OCI-LY1 (cell line): Measurements from ENCODE around the gene CWC22.

Experiments
- H2AFZ ChIP-seq: fragments of 200-600 bp; sonication (generic), shearing (Covaris generic); 2 replicates; pipeline ENCODE4 v1.6.0; 2014; ENCODE audit warnings: antibody characterized with exemption, mild to moderate bottlenecking, low read length
- H3F3A ChIP-seq: fragments of 200-600 bp; sonication (generic), shearing (Covaris generic); 2 replicates; pipeline ENCODE4 v1.6.0; 2014; ENCODE audit warnings: mild to moderate bottlenecking, antibody characterized with exemption, low read length, moderate library complexity; ENCODE audit not compliant: insufficient read depth
- H3K27ac ChIP-seq: fragments of 200-600 bp; sonication (generic); 2 replicates; pipeline ENCODE4 v1.5.1; 2014; ENCODE audit warnings: low read length, mixed run types, mild to moderate bottlenecking, low read depth; ENCODE audit not compliant: poor library complexity, severe bottlenecking
- H3K27me3 ChIP-seq: fragments of 200-600 bp; sonication (generic); 2 replicates; pipeline ENCODE4 v1.6.0; 2014; ENCODE audit warnings: antibody characterized with exemption, mild to moderate bottlenecking, low read length, moderate library complexity; ENCODE audit not compliant: insufficient read depth
- H3K36me3 ChIP-seq: fragments of 200-600 bp; sonication (generic); 2 replicates; pipeline ENCODE4 v1.6.1; 2014; ENCODE audit warnings: mild to moderate bottlenecking, antibody characterized with exemption, low read length, moderate library complexity, mixed read lengths; ENCODE audit not compliant: insufficient read depth
- H3K4me1 ChIP-seq: fragments of 200-600 bp; sonication (generic); 2 replicates; pipeline ENCODE4 v1.5.1; 2014; ENCODE audit warnings: mild to moderate bottlenecking, low read length, moderate library complexity; ENCODE audit not compliant: insufficient read depth, severe bottlenecking
- H3K4me2 ChIP-seq: fragments of 200-600 bp; sonication (generic), shearing (Covaris generic); 2 replicates; pipeline ENCODE4 v1.6.1; 2014; ENCODE audit warnings: low read length
- H3K4me3 ChIP-seq: fragments of 200-600 bp; sonication (generic); 2 replicates; pipeline ENCODE4 v1.5.1; 2014; ENCODE audit warnings: low read length, low read depth, mild to moderate bottlenecking, mixed read lengths; ENCODE audit not compliant: poor library complexity, severe bottlenecking
- H3K79me2 ChIP-seq: fragments of 200-600 bp; shearing (Covaris generic); 2 replicates; pipeline ENCODE4 v1.6.1; 2016; ENCODE audit warnings: mixed run types, low read length, mixed read lengths; ENCODE audit not compliant: insufficient read depth
- H3K9ac ChIP-seq: fragments of 200-600 bp; sonication (generic), shearing (Covaris generic); 2 replicates; pipeline ENCODE4 v1.6.1; 2014; ENCODE audit warnings: mild to moderate bottlenecking, low read length, mixed read lengths
- H3K9me2 ChIP-seq: fragments of 200-600 bp; sonication (generic), shearing (Covaris generic); 2 replicates; pipeline ENCODE4 v1.6.1; 2014; ENCODE audit warnings: low read depth, mild to moderate bottlenecking, low read length, mixed read lengths
- H3K9me3 ChIP-seq: fragments of 200-600 bp; shearing (Covaris generic); 2 replicates; pipeline ENCODE4 v1.6.1; 2014; ENCODE audit warnings: low read length, mixed read lengths
- H4K20me1 ChIP-seq: fragments of 200-600 bp; sonication (generic), shearing (Covaris generic); 2 replicates; pipeline ENCODE4 v1.6.0; 2016; ENCODE audit warnings: mild to moderate bottlenecking, low read length; ENCODE audit not compliant: insufficient read depth
- EZH2 ChIP-seq: fragments of 200-600 bp; sonication (generic), shearing (Covaris generic); IDR thresholded peaks from 2 replicates; pipeline ENCODE4 v1.8.0; 2017; ENCODE audit warnings: borderline replicate concordance, mixed run types, mild to moderate bottlenecking, antibody characterized with exemption, low read length, moderate library complexity, mixed read lengths
- TF ChIP-seq, protein P1 (sequence below): fragments of 200-600 bp; sonication (generic), shearing (Covaris generic); IDR thresholded peaks from 2 replicates; pipeline ENCODE4 v1.5.1; 2017; ENCODE audit warnings: mild to moderate bottlenecking, antibody characterized with exemption, low read length, moderate library complexity, mixed read lengths

CWC22 gene

DNA sequence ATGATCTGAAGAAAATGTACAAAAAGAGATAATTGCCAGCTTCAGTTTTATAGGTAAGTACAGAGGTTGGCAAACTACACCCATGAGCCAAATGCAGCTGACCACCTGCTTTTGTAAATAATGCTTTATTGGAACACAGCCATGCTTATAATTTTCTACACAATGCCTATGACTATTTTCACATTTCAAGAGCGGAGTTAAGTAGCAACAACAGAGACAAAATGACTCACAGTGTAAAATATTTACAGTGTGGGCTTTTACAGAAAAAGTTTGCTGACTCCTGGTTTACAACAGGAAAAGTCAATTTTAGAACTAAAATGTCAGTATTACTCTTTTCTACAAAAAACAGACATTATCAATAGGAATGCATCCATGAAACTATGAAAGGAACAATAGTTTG lies 26.0 kb downstream of the CWC22 start:
- TF ChIP-seq EZH2: no peak
- TF ChIP-seq, protein P1, sequence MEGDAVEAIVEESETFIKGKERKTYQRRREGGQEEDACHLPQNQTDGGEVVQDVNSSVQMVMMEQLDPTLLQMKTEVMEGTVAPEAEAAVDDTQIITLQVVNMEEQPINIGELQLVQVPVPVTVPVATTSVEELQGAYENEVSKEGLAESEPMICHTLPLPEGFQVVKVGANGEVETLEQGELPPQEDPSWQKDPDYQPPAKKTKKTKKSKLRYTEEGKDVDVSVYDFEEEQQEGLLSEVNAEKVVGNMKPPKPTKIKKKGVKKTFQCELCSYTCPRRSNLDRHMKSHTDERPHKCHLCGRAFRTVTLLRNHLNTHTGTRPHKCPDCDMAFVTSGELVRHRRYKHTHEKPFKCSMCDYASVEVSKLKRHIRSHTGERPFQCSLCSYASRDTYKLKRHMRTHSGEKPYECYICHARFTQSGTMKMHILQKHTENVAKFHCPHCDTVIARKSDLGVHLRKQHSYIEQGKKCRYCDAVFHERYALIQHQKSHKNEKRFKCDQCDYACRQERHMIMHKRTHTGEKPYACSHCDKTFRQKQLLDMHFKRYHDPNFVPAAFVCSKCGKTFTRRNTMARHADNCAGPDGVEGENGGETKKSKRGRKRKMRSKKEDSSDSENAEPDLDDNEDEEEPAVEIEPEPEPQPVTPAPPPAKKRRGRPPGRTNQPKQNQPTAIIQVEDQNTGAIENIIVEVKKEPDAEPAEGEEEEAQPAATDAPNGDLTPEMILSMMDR: no peak
- Histone ChIP-seq H3K9ac (no peak overlapping the region), H3F3A (no peaks in the 10 kb centered on the region), H3K4me1 (no peaks in the 10 kb centered on the region), H2AFZ (no peak overlapping the region), H3K79me2 (no peaks in the 10 kb centered on the region), H3K9me3 (no peaks in the 10 kb centered on the region), H3K9me2 (no peaks in the 10 kb centered on the region), H4K20me1 (no peaks in the 10 kb centered on the region), H3K27me3 (no peaks in the 10 kb centered on the region), H3K4me2 (no peak overlapping the region), H3K4me3 (no peak overlapping the region), H3K36me3 (peaks cover 91% of the 10 kb centered on the region), H3K27ac (no peak overlapping the region)

DNA sequence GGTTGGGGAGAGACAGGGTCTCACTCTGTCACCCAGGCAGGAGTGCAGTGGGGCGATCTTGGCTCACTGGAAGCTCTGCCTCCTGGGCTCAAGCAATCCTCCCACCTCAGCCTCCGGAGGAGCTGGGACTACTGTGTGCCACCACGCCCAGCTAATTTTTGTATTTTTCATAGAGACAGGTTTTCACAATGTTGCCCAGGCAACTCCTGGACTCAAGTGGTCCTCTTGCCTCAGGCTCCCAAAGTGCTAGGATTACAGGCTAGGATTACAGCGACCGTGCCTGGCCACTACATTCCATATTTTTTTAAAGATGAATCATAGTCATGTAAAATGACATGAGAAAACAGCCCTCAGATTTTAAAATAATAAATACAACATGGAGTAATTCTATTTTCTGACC lies 32.3 kb downstream of the CWC22 start:
- Histone ChIP-seq H3K27me3 (no peaks in the 10 kb centered on the region), H3K9me3 (no peaks in the 10 kb centered on the region), H3K4me2 (no peak overlapping the region), H3F3A (no peaks in the 10 kb centered on the region), H3K27ac (no peak overlapping the region), H2AFZ (no peak overlapping the region), H3K9me2 (no peaks in the 10 kb centered on the region), H3K79me2 (no peaks in the 10 kb centered on the region), H3K4me3 (no peak overlapping the region), H4K20me1 (no peaks in the 10 kb centered on the region), H3K9ac (no peak overlapping the region), H3K36me3 (peaks cover 78% of the 10 kb centered on the region), H3K4me1 (no peaks in the 10 kb centered on the region)
- no peak for TF ChIP-seq EZH2
- TF ChIP-seq, protein P1: no peak

DNA sequence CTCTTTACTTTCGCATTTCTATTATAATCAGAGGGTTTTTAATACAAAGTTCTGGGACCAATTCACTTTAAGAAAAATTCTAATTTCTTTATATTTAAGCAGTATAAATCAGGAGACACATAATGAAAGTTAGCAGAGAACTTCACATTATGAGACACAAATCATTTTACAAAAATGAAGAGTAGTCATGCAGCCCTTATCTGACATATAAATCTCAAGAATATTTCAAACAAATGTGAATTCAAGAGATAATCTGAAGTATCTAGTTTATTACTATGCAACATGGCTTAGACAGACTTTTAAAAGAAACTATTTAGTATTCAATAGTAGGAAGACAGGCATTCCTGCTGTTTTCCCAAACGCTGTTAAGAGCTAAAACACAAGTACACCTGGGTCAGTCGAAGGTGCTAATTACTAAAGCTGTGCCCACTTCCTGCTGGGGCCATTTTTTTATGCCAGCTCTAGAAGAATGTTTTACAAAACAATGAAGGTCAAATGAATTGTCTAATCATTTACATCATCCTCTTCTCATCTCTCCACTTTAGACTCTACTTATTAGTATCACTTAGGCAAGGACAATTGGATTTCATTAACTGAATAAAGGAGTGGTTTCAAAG lies 40.2 kb downstream of the CWC22 start:
- Histone ChIP-seq H3K27ac (no peak overlapping the region), H3K9ac (no peak overlapping the region), H2AFZ (no peak overlapping the region)

More for the DNA sequence above, 40.2 kb downstream of the CWC22 start:
- Histone ChIP-seq H3K36me3 (peaks cover 78% of the 10 kb centered on the region), H3K79me2 (no peaks in the 10 kb centered on the region), H3K4me3 (no peak overlapping the region), H3K4me2 (no peak overlapping the region), H3K9me3 (no peaks in the 10 kb centered on the region), H3K4me1 (no peaks in the 10 kb centered on the region), H4K20me1 (no peaks in the 10 kb centered on the region), H3K9me2 (no peaks in the 10 kb centered on the region), H3F3A (no peaks in the 10 kb centered on the region), H3K27me3 (no peaks in the 10 kb centered on the region)
- TF ChIP-seq EZH2: no peak
- TF ChIP-seq, protein P1: no peak
